Pancreas (tissue), 10 donors: ENCODE results near the gene ADAMTSL5. TPM values are rescaled to one million over a fixed set of nuclear protein-coding genes. Genes with fewer than 3 reads are reported as not detected.

Experiments used
- ATAC-seq, 4 donors: fragments of 200-7000 bp; cut with Tn5 transposase; one replicate each; pipeline versions ENCODE4 v1.8.0 to v1.9.1; 2020; ENCODE audit warnings: mild to moderate bottlenecking in 4 of 4, moderate library complexity in 4 of 4
- DNase-seq, 6 donors: peaks; one replicate each; pipeline ENCODE4 v3.0.0-alpha.2; 2020
- FAIRE-seq: peaks from 2 replicates; lab custom pipeline; 2012; peaks lifted over from hg19 to GRCh38; lab: Jason Lieb, UNC
- H3K27ac ChIP-seq, 4 donors: fragments of 200-600 bp; sonication (generic); 1 replicate in 3 of 4; 2 replicates in 1 of 4; pipeline versions ENCODE4 v1.5.0 to v1.8.0; 2020
- H3K27me3 ChIP-seq, 4 donors: fragments of 200-600 bp; one replicate each; pipeline ENCODE4 v1.8.0; 2021
- H3K36me3 ChIP-seq, 3 donors: fragments of 200-600 bp; sonication (generic) in 1 of 3; one replicate each; pipeline versions ENCODE4 v1.5.0 to v1.8.0; 2020 to 2021
- H3K4me1 ChIP-seq, 3 donors: fragments of 200-600 bp; one replicate each; pipeline ENCODE4 v1.8.0; 2021
- H3K4me3 ChIP-seq, 4 donors: fragments of 200-600 bp; sonication (generic) in 2 of 4; one replicate each; pipeline versions ENCODE4 v1.5.0 to v1.8.0; 2020 to 2021
- H3K9me3 ChIP-seq, 4 donors: fragments of 200-600 bp; one replicate each; pipeline ENCODE4 v1.8.0; 2021
- WGBS, 2 donors: extraction: QIAGEN DNeasy Blood & Tissue Kit; methylation state at CpG; one replicate each; pipeline ENCODE4 v1.1.7; 2013; 5-methylcytosine and 5-hydroxymethylcytosine counted together
- intact Hi-C, 3 donors: fragments of 100-400 bp; cut with DNase I; formaldehyde crosslinking; loops; one replicate each; pipeline versions ENCODE4 v1.11.1 to v1.14.2; 2022
- polyA plus RNA-seq, 2 donors: library from polyadenylated mRNA; stranded (reverse); fragments of 200-250 nt; gene quantifications; one replicate each; pipeline ENCODE4 v1.2.3, GENCODE V29; 2013
- total RNA-seq, 6 donors: library from RNA; stranded (reverse); fragmentation: NEBNext Ultra II Directional in 4 of 6; extraction: Animal tissue kit (Norgen Biotek cat#: 25700) in 4 of 6; gene quantifications; one replicate each; pipeline versions ENCODE4 v1.2.1 to v1.2.4, GENCODE V29; 2021 to 2023
- TF ChIP-seq, protein P1 (sequence below), 4 donors: fragments of 200-600 bp; sonication (generic) in 3 of 4; IDR thresholded peaks; one replicate each; pipeline versions ENCODE4 v1.5.0 to v1.8.0; 2021; ENCODE audit warnings: antibody characterized with exemption in 4 of 4
- donor health status: healthy with polysubstance abuse.
- donor health status: DM: no; HTN: no; CAD: no; lungs with moderate emphysema.
- donor health status: DM: no; HTN: no; CAD: no.
- donor health status: control.
- donor health status: control.
- donor health status: Bipolar disorder and iron deficiency.
- donor health status: DM: yes; HTN: yes; CAD: no.
- donor health status: DM: no; HTN: no; CAD: no.
- donor health status: DM: no; HTN: no; CAD: no.
- donor health status: DM: yes; HTN: yes; CAD: no.

Gene ADAMTSL5
- total and polyA plus RNA-seq, 8 donors: 0.23 to 4.0 (median 0.69) TPM

DNA sequence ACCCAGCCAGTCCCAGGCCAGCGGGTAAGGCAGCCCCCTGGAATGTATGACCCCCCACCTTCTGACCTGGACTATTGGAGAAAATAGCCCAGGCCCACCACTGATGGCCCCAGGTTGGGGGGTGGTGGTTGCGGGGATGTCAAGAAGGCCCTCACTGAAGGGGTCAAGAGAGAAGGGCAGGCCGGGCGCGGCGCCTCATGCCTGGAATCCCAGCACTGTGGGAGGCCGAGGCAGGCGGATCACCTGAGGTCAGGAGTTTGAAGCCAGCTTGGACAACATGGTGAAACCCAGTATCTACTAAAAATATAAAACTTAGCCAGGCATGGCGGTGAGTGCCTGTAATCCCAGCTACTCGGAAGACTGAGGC lies 1.5 kb upstream of the ADAMTSL5 start:
- FAIRE-seq: no peak
- H3K27me3 ChIP-seq: no peaks in the 10 kb centered on the region
- no peaks in the 10 kb centered on the region for H3K4me1 ChIP-seq
- no peaks in the 10 kb centered on the region for H3K36me3 ChIP-seq
- H3K9me3 ChIP-seq: no peaks in the 10 kb centered on the region
- intact Hi-C loops: loop anchor here in 1 of 3 donors (10.0 kb wide), 1 partner anchor 69 kb away; no protein-coding TSS in a partner anchor
- no peak overlapping the region for H3K27ac ChIP-seq
- no peak for ATAC-seq
- no peak overlapping the region for H3K4me3 ChIP-seq
- TF ChIP-seq, protein P1, sequence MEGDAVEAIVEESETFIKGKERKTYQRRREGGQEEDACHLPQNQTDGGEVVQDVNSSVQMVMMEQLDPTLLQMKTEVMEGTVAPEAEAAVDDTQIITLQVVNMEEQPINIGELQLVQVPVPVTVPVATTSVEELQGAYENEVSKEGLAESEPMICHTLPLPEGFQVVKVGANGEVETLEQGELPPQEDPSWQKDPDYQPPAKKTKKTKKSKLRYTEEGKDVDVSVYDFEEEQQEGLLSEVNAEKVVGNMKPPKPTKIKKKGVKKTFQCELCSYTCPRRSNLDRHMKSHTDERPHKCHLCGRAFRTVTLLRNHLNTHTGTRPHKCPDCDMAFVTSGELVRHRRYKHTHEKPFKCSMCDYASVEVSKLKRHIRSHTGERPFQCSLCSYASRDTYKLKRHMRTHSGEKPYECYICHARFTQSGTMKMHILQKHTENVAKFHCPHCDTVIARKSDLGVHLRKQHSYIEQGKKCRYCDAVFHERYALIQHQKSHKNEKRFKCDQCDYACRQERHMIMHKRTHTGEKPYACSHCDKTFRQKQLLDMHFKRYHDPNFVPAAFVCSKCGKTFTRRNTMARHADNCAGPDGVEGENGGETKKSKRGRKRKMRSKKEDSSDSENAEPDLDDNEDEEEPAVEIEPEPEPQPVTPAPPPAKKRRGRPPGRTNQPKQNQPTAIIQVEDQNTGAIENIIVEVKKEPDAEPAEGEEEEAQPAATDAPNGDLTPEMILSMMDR (IDR thresholded peaks at IDR 0.05): no peak
- DNase-seq: peak in 1 of 6 donors; percentile 56
- WGBS, 2 donors: 54 to 57% methylated on average over 10 of the region's 10 CpGs

DNA sequence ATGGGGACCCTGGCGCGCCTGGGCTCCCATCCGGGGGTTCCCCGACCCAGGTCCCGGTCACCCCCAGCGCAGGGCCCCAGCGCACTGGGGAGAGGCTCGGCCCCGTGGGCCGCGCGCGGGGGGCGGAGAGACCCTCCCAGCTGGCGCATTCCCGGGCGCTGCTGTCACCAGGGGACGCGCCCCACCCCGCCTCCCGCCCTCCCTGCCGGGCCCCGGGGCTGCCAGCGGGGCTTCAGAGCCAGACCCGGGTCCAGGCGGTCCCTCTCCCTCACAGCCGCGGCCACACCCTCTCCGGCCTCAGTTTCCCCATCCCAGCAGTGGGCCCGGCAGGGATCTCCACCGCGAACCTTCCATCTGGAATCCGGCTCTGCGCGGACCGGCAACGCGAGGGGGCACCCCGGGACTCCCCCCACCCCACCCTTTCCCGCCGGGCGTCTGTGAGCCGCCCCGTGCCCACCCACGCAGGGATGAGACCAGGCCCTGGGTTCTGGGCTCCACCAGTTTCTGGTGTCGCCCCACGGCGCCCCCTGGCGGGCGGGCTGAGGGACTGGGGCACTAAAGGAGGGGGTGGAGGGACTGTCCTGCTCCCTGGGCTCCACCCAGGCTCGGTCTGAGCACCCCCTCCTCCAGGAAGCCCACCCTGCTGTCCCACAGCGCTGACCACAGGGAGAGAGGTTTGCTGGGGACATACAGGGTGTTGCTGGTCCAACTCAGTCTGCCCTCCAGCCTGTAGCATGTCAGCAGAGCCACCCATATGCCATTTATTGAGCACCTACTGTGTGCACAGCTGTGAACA lies 878 bp upstream of the ADAMTSL5 start:
- no peaks in the 10 kb centered on the region for H3K27me3 ChIP-seq
- peak overlapping the region in 3 of 4 donors; percentile 18 to 48 (median 25) for H3K4me3 ChIP-seq
- intact Hi-C loops: loop anchor here in 1 of 3 donors (10.0 kb wide), 1 partner anchor 69 kb away; no protein-coding TSS in a partner anchor
- TF ChIP-seq, protein P1 (IDR thresholded peaks at IDR 0.05): peak; percentile 47 to 53 (median 51)
- ATAC-seq (peak; percentile 71 to 80 (median 78)), FAIRE-seq (no peak), DNase-seq (peak in 5 of 6 donors; percentile 53 to 87 (median 76))
- no peak overlapping the region for H3K27ac ChIP-seq
- H3K9me3 ChIP-seq: no peaks in the 10 kb centered on the region
- no peaks in the 10 kb centered on the region for H3K36me3 ChIP-seq
- H3K4me1 ChIP-seq: no peaks in the 10 kb centered on the region
- 5 to 7% methylated on average over 36 to 52 of the region's 52 CpGs for WGBS, 2 donors

DNA sequence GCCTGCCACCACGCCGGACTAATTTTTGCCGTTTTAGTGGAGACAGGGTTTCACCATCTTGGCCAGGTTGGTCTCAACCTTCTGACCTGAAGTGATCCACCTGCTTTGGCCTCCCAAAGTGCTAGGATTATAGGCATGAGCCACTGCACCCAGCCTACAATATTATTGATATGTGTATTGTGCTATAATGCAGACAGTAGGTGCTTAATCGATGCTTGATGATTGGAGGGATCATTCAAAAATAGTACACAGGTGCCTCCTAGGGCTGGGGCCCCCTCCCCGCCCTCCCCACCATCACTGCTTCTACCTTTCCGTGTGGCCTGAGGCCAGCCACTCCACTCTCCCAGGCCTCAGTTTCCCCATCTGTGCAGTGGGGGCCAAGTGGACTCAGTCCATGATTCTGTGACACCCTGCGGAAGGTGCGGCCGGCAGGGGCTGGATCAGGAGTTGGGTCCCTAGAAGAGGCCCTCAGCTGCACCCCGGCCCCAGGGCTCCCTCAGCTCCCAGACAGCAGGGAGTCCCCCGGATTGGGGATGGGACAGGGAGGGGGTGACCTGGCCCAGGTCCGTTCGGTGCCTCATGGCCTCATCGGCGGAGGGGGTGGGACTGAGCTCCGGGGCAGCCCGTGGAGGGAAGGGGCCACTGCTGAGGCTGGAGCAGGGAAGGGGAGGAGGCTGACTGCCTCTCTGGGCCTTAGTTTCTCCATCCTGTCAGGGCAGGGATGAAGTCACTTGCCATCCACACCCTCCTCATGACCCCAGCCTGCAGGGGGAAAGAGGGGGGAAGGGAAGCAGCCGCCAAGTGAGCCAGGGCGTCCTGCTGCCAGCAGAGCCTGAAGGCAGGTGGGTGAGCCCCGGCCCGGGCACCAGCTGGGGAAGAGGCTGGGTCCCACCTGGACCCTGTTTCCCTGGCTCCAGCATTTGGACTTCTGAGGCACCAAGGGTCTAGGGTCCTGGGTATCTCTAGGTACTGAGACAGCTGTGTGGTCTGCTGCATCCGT lies 1.2 kb downstream of the ADAMTSL5 start:
- Histone ChIP-seq H3K27ac (no peak overlapping the region), H3K4me1 (no peaks in the 10 kb centered on the region), H3K36me3 (no peaks in the 10 kb centered on the region), H3K4me3 (no peak overlapping the region), H3K27me3 (no peaks in the 10 kb centered on the region), H3K9me3 (no peaks in the 10 kb centered on the region)
- FAIRE-seq (no peak), DNase-seq (peak in 1 of 6 donors; percentile 71), ATAC-seq (no peak)
- TF ChIP-seq, protein P1 (IDR thresholded peaks at IDR 0.05): no peak
- WGBS, 2 donors: 37 to 40% methylated on average over 22 of the region's 22 CpGs
- intact Hi-C loops: loop anchor here in 1 of 3 donors (10.0 kb wide), 1 partner anchor 67 kb away; no protein-coding TSS in a partner anchor

DNA sequence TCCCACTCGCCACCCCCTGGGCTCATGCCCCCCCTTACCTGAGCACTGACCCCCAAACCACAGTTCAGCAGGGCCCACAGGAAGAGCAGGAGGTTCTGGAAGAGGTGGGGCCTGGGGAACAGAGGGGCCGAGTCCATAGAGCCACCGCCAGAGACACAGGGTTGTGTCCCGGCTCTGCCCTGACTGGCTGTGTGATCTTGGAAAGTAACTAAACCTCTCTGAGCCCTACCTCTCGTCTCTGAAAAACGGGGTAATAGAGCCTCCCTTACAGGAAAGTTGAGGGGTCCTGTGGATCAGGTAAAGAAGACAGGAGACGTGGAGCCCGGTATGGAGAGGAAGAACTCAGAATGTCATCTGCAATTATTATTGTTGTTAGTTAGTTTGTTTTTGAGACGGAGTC lies 2.0 kb downstream of the ADAMTSL5 start:
- TF ChIP-seq, protein P1 (IDR thresholded peaks at IDR 0.05): no peak

More for the DNA sequence above, 2.0 kb downstream of the ADAMTSL5 start:
- Histone ChIP-seq H3K36me3 (no peaks in the 10 kb centered on the region), H3K27me3 (no peaks in the 10 kb centered on the region), H3K4me1 (no peaks in the 10 kb centered on the region), H3K27ac (no peak overlapping the region), H3K9me3 (no peaks in the 10 kb centered on the region), H3K4me3 (no peak overlapping the region)
- DNase-seq (no peak), FAIRE-seq (no peak), ATAC-seq (no peak)
- WGBS, 2 donors: 27 to 43% methylated on average over 9 of the region's 9 CpGs
- intact Hi-C loops: loop anchor here in 1 of 3 donors (10.0 kb wide), 1 partner anchor 66 kb away; no protein-coding TSS in a partner anchor
